ENCODE results near the gene CAVIN4.

- no peak for TF ChIP-seq EZH2 (IDR thresholded peaks at IDR 0.05; ENCODE audit: borderline replicate concordance, low read depth, low read length, severe bottlenecking)
- TF ChIP-seq, protein P1, sequence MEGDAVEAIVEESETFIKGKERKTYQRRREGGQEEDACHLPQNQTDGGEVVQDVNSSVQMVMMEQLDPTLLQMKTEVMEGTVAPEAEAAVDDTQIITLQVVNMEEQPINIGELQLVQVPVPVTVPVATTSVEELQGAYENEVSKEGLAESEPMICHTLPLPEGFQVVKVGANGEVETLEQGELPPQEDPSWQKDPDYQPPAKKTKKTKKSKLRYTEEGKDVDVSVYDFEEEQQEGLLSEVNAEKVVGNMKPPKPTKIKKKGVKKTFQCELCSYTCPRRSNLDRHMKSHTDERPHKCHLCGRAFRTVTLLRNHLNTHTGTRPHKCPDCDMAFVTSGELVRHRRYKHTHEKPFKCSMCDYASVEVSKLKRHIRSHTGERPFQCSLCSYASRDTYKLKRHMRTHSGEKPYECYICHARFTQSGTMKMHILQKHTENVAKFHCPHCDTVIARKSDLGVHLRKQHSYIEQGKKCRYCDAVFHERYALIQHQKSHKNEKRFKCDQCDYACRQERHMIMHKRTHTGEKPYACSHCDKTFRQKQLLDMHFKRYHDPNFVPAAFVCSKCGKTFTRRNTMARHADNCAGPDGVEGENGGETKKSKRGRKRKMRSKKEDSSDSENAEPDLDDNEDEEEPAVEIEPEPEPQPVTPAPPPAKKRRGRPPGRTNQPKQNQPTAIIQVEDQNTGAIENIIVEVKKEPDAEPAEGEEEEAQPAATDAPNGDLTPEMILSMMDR (IDR thresholded peaks at IDR 0.05; ENCODE audit: borderline replicate concordance, extremely low read depth, low read length, poor library complexity, severe bottlenecking): no peak
Measured at GRCh38 chr9:100557053-100557452, 20.8 kb upstream of the CAVIN4 start.
